Measurements from ENCODE around the gene GPR85. TPM values are rescaled to one million over a fixed set of nuclear protein-coding genes. Genes with fewer than 3 reads are reported as not detected.
"Not testable (repeated sequence)": the region's sequence is repeated elsewhere in the genome, so short reads cannot be mapped to it uniquely, and the experiment has no call there.

GPR85 gene
- total RNA-seq, 1 experiment from 2014 or later: not detected

GRCh38 chr7:113084496-113085172, 2.0 kb downstream of the GPR85 start:
- DNase-seq (ENCODE audit: low spot score): no peak

- no peak for DNase-seq (ENCODE audit: low spot score)
Measured at GRCh38 chr7:113083816-113084495, 2.7 kb downstream of the GPR85 start.

DNA sequence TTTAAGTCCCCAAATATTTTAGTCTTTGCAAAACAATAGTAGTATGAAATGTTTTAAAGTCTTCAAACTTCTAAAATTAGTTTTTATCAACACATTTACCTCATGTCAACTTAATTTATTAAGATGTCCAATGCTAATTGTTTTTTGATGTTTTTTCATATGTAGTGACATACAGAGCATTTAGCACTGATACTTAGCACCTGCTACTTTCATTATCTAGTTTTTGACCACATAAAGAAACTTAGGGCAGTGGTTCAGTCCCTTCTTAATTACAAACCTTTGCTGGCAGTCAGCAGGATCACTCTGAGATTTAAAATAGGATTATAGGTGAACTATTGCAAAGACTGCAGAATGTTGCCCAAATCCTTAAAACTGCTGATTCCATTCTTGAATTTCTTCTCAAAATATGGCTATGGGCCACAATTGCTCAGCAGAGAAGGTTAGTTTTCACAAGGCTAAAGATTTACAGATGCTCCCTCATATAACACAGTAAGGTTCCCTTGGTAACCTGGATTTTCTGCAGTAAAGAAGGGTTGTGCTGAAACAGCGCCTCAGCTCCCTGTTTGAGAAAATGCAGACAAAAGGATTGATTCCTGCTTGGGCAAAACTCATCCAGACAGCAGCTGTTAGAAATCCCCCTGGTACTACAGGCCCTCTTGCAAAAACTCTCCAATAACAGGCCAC, 3.4 kb downstream of the GPR85 start:
- no peak for DNase-seq (ENCODE audit: low spot score)

- DNase-seq (ENCODE audit: low spot score): no peak
Measured at GRCh38 chr7:113078331-113078730, 8.3 kb downstream of the GPR85 start.

DNA sequence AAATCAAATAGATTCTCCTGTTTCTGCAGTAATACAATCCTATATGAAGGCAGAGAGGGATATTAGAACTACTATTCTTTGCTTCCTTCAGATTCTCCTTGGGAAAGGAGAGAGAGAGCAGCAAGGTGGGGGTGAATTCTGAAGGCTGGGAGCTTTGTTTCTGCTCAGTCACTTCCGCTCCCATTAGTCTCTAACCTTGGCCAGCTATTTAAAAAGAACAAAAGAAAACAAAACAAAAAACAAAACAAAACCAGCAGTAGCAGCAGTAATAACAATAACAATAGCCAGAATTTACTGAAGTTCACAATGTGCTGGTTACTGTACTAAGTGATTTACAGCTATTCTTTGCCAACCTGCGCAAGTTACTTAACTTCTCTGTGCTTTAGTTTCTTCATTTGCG, 9.9 kb downstream of the GPR85 start:
- DNase-seq (ENCODE audit: low spot score): no peak

- no peak for DNase-seq (ENCODE audit: low spot score)
Measured at GRCh38 chr7:113071465-113071864, 15.2 kb downstream of the GPR85 start.

GRCh38 chr7:113062499-113062898, 24.1 kb downstream of the GPR85 start:
- no peak for DNase-seq (ENCODE audit: low spot score)

DNA sequence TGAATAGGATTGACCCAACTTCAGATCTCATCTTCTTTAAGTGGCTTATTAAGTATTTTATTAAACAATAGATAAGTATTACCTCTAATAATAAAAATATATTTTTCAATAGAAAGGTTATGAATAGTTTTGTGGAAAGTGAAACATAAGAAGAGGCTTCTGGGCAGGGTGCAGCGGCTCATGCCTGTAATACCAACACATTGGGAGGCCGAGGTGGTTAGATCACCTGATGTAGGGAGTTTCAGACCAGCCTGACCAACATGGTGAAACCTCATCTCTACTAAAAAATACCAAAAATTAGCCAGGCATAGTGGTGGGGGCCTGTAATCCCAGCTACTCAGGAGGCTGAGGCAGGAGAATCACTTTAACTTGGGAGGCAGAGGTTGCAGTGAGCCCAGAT, 26.5 kb downstream of the GPR85 start:
- no peak for DNase-seq (ENCODE audit: low spot score)

DNA sequence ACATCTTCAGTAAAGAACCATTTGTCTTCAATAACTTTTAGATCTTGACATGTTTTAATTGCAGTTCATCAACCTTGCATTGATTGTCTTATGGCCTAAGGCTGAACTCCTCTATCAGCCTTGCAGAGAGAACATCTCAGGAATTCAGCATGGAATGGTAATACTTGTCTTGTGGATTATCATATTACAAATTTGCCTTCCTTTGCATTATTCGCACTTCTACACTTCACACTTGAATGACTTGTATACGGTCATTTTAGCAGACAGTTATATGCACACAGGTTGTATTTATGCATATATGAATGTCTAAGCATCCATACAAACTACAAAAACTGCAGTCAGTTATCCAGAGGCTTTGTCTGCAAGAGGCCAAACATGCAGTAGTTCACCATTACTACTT, 31.7 kb downstream of the GPR85 start:
- no peak for DNase-seq (ENCODE audit: low spot score)

GRCh38 chr7:113054272-113054671, 32.4 kb downstream of the GPR85 start:
- DNase-seq (ENCODE audit: low spot score): not testable (repeated sequence)

- DNase-seq (ENCODE audit: low spot score): not testable (repeated sequence)
Measured at GRCh38 chr7:113049221-113049620, 37.4 kb downstream of the GPR85 start.

GRCh38 chr7:113046453-113046852, 40.2 kb downstream of the GPR85 start:
- DNase-seq (ENCODE audit: low spot score): no peak

- DNase-seq (ENCODE audit: low spot score): no peak
Measured at GRCh38 chr7:113045379-113045778, 41.2 kb downstream of the GPR85 start.

DNA sequence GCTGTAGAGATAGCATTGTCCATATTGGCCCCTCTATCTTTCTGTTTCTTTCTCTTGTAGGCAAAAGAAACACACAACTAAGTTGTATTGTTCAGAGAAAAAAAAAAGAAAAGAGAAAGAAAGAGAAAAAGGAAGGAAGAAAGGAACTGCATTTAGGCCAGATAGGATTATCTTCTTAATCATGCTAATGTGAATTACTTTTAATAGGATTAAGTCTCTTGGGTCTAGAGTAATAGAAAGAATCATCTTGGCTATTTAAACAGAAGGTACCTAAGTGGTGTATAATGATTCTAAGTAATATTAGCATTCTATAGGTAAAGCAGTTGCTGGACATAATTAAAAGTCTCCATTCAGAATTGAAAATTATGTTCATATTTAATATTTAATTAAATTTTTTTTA, 42.2 kb downstream of the GPR85 start:
- no peak for DNase-seq (ENCODE audit: low spot score)

DNA sequence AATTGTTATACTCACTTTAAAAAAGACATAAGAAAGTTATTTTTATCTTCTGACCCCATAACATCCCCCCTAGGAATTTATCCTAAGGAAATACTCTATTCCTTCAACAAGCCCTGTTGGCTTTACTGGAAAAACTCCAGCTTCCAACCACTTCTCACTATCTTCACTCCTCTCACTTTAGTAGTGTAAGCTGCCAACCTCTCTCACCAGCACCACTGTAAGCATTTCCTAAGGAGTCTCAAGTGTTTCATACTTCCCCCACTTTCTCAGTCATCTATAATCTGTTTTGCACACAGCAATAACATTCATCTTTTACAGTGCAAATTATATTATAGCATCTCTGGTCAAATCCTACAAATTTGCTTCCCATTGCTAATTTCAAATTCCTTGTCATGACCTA, 45.8 kb downstream of the GPR85 start:
- no peak for DNase-seq (ENCODE audit: low spot score)

DNA sequence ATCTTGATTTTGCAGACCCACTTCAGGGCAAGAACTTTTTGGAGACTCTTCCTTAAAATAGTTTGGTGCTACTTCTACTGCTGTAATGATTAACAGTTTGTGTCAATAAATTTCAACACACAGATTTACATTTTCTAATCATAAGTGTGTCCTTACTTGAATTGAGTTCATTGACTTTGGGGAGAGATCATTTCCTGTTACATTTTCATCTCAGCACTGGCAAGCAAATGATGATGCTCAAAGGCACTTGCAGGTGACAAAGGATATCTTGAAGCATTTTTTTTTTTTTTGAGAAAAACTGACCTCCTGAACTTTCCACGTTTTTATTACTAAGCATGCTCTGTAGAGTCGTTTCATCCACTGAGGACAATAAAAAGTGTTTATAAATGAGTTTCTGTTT, 52.7 kb downstream of the GPR85 start:
- no peak for DNase-seq (ENCODE audit: low spot score)

Other genes starting within 250 kb of the GPR85 start
- gene SMIM30, start 31.7 kb upstream of the GPR85 start, total RNA-seq (2014; rRNA removed; shearing (Covaris generic)): 17.8 and 25.8 TPM in 2 replicates

All from HT-29 (cell line).